PC-3 (cell line): ENCODE measurements around the gene SLC4A4. TPM values are rescaled to one million over a fixed set of nuclear protein-coding genes. Genes with fewer than 3 reads are reported as not detected.

Experiments
- ATAC-seq: fragments of 200-7000 bp; cut with Tn5 transposase; 2 replicates; pipeline ENCODE4 v1.9.1; 2020; ENCODE audit warnings: mild to moderate bottlenecking, moderate library complexity
- BruUV-seq: library from RNA; stranded (reverse); fragments of 400-500 nt; replicated peaks from 2 replicates; lab custom pipeline; 2021; lab: Mats Ljungman, UMichigan
- CTCF ChIA-PET: fragments of 300-600 bp; sonication (Branson Sonifier 250); formaldehyde crosslinking; loops from one replicate; lab custom pipeline; 2022; ENCODE audit warnings: antibody characterized with exemption; lab: Charles Lee
- POLR2A ChIA-PET: fragments of 300-600 bp; sonication (Branson Sonifier 250); formaldehyde crosslinking; loops from one replicate; lab custom pipeline; 2022; ENCODE audit warnings: antibody characterized with exemption; ENCODE audit not compliant: unreplicated experiment; lab: Charles Lee
- DNase-seq: peaks from one replicate; pipeline ENCODE4 v3.0.0-alpha.2; 2015
- H2AFZ ChIP-seq: fragments of 300-600 bp; sonication (generic); 2 replicates; pipeline ENCODE4 v1.6.0; 2016; ENCODE audit warnings: antibody characterized with exemption, low read length
- H3F3A ChIP-seq: fragments of 300-600 bp; sonication (generic); one replicate; pipeline ENCODE4 v1.6.0; 2017; ENCODE audit warnings: antibody characterized with exemption, low read length, control low read depth, mild to moderate bottlenecking; ENCODE audit not compliant: unreplicated experiment
- H3K27ac ChIP-seq: fragments of 300-600 bp; sonication (generic); 2 replicates; pipeline ENCODE4 v1.5.1; 2016; ENCODE audit warnings: mild to moderate bottlenecking, low read length
- H3K27me3 ChIP-seq: fragments of 300-600 bp; sonication (generic); 2 replicates; pipeline ENCODE4 v1.6.1; 2016; ENCODE audit warnings: low read length, mixed read lengths
- H3K36me3 ChIP-seq: fragments of 300-600 bp; sonication (generic); 2 replicates; pipeline ENCODE4 v1.6.1; 2016; ENCODE audit warnings: low read depth, mixed run types, low read length, mixed read lengths
- H3K4me1 ChIP-seq: fragments of 300-600 bp; sonication (generic); 2 replicates; pipeline ENCODE4 v1.5.1; 2016; ENCODE audit warnings: low read length; ENCODE audit not compliant: insufficient read depth
- H3K4me2 ChIP-seq: fragments of 300-600 bp; sonication (generic); 2 replicates; pipeline ENCODE4 v1.6.0; 2016; ENCODE audit warnings: low read length
- H3K4me3 ChIP-seq: fragments of 300-600 bp; sonication (generic); 2 replicates; pipeline ENCODE4 v1.5.1; 2016; ENCODE audit warnings: mild to moderate bottlenecking, low read length, mixed read lengths
- H3K79me2 ChIP-seq: fragments of 300-600 bp; sonication (generic); 2 replicates; pipeline ENCODE4 v1.6.1; 2017; ENCODE audit warnings: low read length, mixed read lengths
- H3K9ac ChIP-seq: fragments of 300-600 bp; sonication (generic); 2 replicates; pipeline ENCODE4 v1.6.0; 2016; ENCODE audit warnings: mild to moderate bottlenecking, low read length
- H3K9me2 ChIP-seq: fragments of 300-600 bp; sonication (generic); replicated peaks from 2 replicates; pipeline ENCODE4 v1.6.1; 2016; ENCODE audit warnings: mixed run types, low read length, mixed read lengths
- H3K9me3 ChIP-seq: fragments of 300-600 bp; sonication (generic); 2 replicates; pipeline ENCODE4 v1.6.1; 2016; ENCODE audit warnings: low read length, mixed read lengths
- H4K20me1 ChIP-seq: fragments of 300-600 bp; sonication (generic); 2 replicates; pipeline ENCODE4 v1.6.1; 2016; ENCODE audit warnings: low read length, mixed read lengths
- EZH2 ChIP-seq: fragments of 300-600 bp; sonication (generic); IDR thresholded peaks from one replicate; pipeline ENCODE4 v1.6.1; 2017; ENCODE audit warnings: antibody characterized with exemption, mild to moderate bottlenecking, low read length; ENCODE audit not compliant: unreplicated experiment
- EZH2phosphoT487 ChIP-seq: fragments of 300-600 bp; sonication (generic); IDR thresholded peaks from 2 replicates; pipeline ENCODE4 v1.6.1; 2018; ENCODE audit warnings: mild to moderate bottlenecking, antibody characterized with exemption, low read length, borderline replicate concordance
- intact Hi-C: fragments of 100-400 bp; cut with micrococcal nuclease; formaldehyde crosslinking; loops from 2 replicates; pipeline ENCODE4 v1.9.0; 2023
- total RNA-seq: library from RNA; depleted of rRNA; stranded (reverse); fragments of >200 nt; gene quantifications from 2 replicates; pipeline ENCODE4 v1.2.3, GENCODE V29; 2014
- TF ChIP-seq, protein P1 (sequence below): fragments of 300-600 bp; sonication (generic); conservative IDR thresholded peaks from 2 replicates; pipeline ENCODE4 v1.5.1; 2017; ENCODE audit warnings: antibody characterized with exemption, low read depth, mild to moderate bottlenecking, low read length

The SLC4A4 gene
- total RNA-seq, 1 experiment from 2014 or later, result 0.47 TPM

DNA sequence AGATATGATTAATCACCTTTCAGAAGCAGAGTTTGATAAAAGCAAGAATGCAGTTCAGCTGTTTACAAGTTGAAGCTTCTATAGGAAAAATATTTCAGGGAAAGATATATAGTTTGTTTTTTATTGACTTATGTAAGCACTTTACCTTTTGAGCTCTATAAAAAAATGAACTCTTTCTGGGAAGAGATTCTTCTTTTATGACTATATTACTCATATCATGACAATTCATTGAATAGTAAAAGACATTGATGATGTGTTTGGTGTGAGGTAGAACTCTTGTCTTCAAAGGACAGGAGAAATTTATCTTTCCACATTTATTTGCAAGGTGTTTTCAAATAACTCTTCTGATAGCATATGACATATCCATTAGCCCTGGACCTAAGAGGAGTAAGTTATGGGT is 156.6 kb downstream of the SLC4A4 start:
- Histone ChIP-seq H3K27me3 (no peaks in the 10 kb centered on the region), H3F3A (no peaks in the 10 kb centered on the region), H3K27ac (no peak overlapping the region), H3K4me2 (no peak overlapping the region), H2AFZ (no peak overlapping the region), H3K36me3 (no peaks in the 10 kb centered on the region), H3K9me3 (no peaks in the 10 kb centered on the region), H3K79me2 (no peaks in the 10 kb centered on the region), H4K20me1 (no peaks in the 10 kb centered on the region), H3K9me2 (no peaks in the 10 kb centered on the region), H3K4me3 (no peak overlapping the region), H3K4me1 (peaks cover 17% of the 10 kb centered on the region), H3K9ac (no peak overlapping the region)
- CTCF ChIA-PET, result interaction anchor here (0.6 kb wide), 1 partner anchor 191 kb away, joined by 3 read pairs; no protein-coding TSS in a partner anchor
- POLR2A ChIA-PET, result interaction anchor here (0.6 kb wide), 1 partner anchor 94 kb away, joined by 3 read pairs; no protein-coding TSS in a partner anchor
- ATAC-seq (peak; percentile 30), DNase-seq (peak; percentile 23)
- TF ChIP-seq EZH2phosphoT487 (no peak), EZH2 (no peak)
- TF ChIP-seq, protein P1, sequence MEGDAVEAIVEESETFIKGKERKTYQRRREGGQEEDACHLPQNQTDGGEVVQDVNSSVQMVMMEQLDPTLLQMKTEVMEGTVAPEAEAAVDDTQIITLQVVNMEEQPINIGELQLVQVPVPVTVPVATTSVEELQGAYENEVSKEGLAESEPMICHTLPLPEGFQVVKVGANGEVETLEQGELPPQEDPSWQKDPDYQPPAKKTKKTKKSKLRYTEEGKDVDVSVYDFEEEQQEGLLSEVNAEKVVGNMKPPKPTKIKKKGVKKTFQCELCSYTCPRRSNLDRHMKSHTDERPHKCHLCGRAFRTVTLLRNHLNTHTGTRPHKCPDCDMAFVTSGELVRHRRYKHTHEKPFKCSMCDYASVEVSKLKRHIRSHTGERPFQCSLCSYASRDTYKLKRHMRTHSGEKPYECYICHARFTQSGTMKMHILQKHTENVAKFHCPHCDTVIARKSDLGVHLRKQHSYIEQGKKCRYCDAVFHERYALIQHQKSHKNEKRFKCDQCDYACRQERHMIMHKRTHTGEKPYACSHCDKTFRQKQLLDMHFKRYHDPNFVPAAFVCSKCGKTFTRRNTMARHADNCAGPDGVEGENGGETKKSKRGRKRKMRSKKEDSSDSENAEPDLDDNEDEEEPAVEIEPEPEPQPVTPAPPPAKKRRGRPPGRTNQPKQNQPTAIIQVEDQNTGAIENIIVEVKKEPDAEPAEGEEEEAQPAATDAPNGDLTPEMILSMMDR, result no peak
- intact Hi-C loops, result loop anchor here (10.0 kb wide), 1 partner anchor 311 kb away; no protein-coding TSS in a partner anchor
- BruUV-seq, result no TSS peak

DNA sequence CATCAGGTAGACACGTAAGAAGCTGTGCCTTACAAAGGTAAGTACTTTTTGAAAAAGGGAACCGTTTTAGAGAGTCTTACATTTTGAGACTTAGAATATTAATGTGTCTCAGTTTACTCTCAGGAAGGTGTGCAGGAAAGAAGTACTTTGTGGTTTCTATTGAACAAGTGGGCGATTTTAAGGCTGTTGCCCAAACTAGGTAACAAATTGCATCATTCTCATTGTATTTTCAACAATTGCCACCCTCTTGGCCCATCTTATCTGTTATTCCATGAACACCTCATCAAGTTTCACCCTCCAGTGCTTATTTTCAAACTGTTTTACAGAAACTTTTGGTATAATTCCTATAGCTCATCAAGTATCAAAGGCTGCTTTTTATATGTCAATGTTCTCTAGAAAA is 158.3 kb downstream of the SLC4A4 start:
- Histone ChIP-seq H3K4me1 (peaks cover 17% of the 10 kb centered on the region), H3K9me3 (no peaks in the 10 kb centered on the region), H3K4me3 (no peak overlapping the region), H3K27ac (no peak overlapping the region), H3K36me3 (no peaks in the 10 kb centered on the region), H3F3A (no peaks in the 10 kb centered on the region), H3K4me2 (no peak overlapping the region), H2AFZ (no peak overlapping the region), H3K27me3 (no peaks in the 10 kb centered on the region), H3K79me2 (no peaks in the 10 kb centered on the region), H4K20me1 (no peaks in the 10 kb centered on the region), H3K9ac (no peak overlapping the region), H3K9me2 (no peaks in the 10 kb centered on the region)
- CTCF ChIA-PET, result no interaction called here
- TF ChIP-seq, protein P1, result no peak
- TF ChIP-seq EZH2phosphoT487, result no peak
- no peak for TF ChIP-seq EZH2
- DNase-seq (no peak), ATAC-seq (no peak)
- POLR2A ChIA-PET, result no interaction called here
- intact Hi-C loops, result loop anchor here (10.0 kb wide), 1 partner anchor 312 kb away; no protein-coding TSS in a partner anchor
- BruUV-seq, result no TSS peak

DNA sequence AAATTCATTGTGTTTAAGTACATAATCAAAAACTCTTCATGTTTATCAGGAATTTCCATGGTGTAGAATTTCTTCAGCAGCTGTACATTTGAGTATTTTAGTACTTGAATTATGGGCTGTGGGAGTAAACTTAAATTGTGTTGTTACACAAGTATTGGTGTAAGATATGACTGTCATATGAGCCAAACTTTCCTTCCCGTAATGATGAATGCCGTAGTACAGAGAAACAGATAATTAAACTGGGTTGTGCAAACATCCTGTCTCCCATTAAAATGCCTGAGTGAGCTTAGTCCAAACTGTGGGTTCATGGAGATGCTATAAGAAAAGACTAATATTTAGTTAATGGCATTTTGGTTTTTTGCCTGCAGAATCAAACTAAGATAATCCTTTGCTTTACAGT is 159.2 kb downstream of the SLC4A4 start:
- Histone ChIP-seq H3K27ac (peak overlapping the region; percentile 11), H4K20me1 (no peaks in the 10 kb centered on the region), H3K36me3 (no peaks in the 10 kb centered on the region), H2AFZ (no peak overlapping the region), H3K27me3 (no peaks in the 10 kb centered on the region), H3K9me3 (no peaks in the 10 kb centered on the region), H3K79me2 (no peaks in the 10 kb centered on the region), H3K9me2 (no peaks in the 10 kb centered on the region), H3K9ac (no peak overlapping the region), H3F3A (no peaks in the 10 kb centered on the region), H3K4me3 (no peak overlapping the region), H3K4me2 (peak overlapping the region; percentile 12), H3K4me1 (peaks cover 17% of the 10 kb centered on the region)
- ATAC-seq (peak; percentile 95), DNase-seq (peak; percentile 78)
- TF ChIP-seq EZH2phosphoT487, result no peak
- TF ChIP-seq, protein P1, result no peak
- TF ChIP-seq EZH2, result no peak
- POLR2A ChIA-PET, result no interaction called here
- CTCF ChIA-PET, result interaction anchor here (0.9 kb wide), 1 partner anchor 53 kb away, joined by 3 read pairs; no protein-coding TSS in a partner anchor
- intact Hi-C loops, result loop anchor here (1.0 to 10.0 kb wide), 7 partner anchors 23 to 313 kb away; no protein-coding TSS in a partner anchor
- no TSS peak for BruUV-seq
